ENCODE results near the gene DGUOK.
"Not testable (repeated sequence)": the region's sequence is repeated elsewhere in the genome, so short reads cannot be mapped to it uniquely, and the experiment has no call there.

The DGUOK gene

DNA sequence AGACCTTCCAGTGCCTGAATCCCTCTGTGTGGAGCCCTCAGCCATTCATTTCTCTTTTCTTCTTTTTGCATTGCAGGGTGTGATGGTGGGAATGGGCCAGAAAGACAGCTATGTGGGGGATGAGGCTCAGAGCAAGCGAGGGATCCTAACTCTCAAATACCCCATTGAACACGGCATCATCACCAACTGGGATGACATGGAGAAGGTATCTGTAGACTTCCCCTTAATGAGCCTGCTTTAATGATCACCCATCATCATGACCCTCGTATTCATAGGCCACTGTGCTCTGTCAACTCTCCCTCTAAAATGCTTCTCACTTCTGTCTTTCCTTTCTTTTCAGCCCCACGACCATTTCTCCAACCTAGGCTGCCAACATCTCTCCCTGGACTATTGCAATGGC lies 24.4 kb upstream of the DGUOK start:
- no peak for DNase-seq

DNA sequence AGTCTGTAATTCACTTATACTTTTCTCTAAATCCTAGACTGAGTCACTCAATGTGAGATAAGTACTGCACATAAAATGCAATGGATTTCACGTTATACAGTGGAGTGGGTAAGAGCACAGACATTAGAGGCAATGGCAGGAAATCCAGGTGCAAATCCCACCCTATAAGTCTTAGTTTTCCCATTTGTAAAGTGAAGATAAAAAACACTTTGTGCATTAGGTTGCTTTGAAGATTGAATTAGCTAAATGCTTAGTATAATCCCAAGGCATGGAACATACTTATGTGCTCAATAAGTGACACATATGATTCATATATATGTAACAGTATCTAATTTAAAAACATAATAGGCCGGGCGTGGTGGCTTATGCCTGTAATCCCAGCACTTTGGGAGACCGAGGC lies 23.4 kb upstream of the DGUOK start:
- DNase-seq: no peak

DNA sequence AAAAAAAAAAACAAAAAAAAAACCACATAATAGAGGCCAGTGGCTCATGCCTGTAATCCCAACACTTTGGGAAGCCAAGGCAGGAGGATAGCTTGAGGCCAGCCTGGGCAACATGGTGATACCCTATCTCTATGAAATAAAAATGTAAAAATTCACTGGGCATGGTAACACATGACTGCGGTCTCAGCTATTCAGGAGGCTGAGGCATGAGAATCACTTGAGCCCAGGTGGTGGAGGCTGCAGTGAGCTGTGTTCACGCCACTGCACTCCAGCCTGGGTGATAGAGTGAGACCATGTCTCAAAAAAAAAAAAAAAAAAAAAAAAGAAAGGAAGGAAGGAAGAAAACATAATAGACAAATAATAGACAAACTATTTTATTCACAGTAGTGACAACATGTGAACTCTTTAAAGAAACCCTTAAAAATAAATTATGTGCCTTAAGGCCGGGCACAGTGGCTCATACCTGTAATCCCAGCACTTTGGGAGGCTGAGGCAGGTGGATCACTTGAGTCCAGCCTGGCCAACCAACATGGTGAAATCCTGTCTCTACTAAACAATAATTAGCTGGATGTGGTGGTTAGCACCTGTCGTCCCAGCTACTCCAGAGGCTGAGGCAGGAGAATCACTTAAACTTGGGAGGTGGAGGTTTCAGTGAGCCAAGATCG lies 22.6 kb upstream of the DGUOK start:
- DNase-seq: not testable (repeated sequence)

DNA sequence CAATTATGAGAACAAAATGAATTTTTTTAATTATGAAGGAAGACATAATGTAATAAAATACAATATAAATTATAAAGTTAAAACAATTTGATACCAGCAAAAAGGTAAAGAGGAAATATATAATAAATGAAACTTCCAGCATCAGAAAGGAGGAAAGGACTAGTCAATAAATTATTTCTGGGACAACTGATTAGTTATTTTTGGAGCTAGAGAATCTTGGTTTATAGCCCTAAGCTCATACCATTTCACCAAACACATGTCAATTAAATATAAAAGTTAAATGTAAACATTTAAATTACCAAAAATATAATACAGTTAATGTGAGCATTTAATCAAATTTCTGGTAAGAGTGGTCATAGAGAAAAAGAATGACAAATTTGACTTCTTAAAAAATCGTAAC lies 21.7 kb upstream of the DGUOK start:
- no peak for DNase-seq

DNA sequence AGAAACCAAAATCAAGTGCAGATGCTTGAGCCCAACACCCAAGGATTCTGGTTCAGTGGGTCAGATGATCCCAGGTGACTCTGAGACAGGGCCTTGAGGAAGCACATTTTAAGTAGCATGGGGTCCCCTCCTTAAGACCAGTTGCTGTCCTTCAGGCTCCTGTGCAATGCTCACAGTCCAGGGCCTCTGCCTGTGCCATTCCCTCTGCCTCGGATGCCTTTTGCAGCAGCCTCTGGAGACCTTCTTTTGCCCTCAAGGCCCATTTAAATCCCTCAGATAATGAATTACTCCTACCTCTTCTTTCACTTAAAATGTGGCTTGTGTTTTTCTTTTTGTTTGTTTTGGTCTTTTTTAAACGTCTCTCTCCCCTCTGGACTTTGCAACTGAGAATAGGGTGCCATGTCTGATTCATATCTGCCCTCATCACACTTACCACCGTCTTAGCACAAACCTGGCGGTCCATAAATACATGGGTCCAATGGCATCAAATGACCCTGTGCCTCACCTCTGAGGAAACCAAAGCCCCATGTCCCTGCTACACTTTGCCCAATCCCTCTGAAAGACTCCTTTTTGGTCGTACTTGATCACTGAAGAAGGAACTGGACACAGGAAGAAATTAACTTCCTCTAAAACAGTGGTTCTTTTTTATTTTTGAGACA lies 19.7 kb upstream of the DGUOK start:
- no peak for DNase-seq

DNA sequence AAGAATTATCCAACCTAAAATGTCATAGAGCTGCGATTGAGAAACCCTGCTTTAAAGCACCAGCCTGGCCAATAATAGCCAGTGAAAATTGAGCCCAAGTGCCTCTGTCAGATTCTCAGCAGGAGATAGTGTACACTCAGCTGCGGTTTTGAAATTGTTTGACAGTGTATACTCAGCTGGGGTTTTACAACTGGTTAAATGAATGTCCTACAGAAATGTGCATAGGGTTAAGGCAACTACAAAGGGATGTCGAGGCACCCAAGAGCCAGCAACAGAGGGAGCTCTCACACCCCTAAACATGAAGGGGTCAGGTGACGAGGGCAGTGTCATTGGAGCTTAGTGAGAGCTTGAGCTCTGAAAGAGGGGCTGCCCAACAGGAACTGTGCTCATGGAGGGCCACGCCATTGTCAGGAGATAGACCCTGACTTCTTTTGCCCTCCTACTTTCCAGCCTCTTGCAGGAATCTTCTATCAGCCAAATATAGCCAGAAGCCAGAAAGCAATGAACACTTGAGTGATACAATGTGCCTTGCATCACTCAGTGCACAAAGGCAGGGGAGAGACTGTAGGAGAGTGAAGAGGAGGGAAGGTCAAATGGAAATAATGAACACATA lies 18.7 kb upstream of the DGUOK start:
- peak; percentile 74 for DNase-seq

DNA sequence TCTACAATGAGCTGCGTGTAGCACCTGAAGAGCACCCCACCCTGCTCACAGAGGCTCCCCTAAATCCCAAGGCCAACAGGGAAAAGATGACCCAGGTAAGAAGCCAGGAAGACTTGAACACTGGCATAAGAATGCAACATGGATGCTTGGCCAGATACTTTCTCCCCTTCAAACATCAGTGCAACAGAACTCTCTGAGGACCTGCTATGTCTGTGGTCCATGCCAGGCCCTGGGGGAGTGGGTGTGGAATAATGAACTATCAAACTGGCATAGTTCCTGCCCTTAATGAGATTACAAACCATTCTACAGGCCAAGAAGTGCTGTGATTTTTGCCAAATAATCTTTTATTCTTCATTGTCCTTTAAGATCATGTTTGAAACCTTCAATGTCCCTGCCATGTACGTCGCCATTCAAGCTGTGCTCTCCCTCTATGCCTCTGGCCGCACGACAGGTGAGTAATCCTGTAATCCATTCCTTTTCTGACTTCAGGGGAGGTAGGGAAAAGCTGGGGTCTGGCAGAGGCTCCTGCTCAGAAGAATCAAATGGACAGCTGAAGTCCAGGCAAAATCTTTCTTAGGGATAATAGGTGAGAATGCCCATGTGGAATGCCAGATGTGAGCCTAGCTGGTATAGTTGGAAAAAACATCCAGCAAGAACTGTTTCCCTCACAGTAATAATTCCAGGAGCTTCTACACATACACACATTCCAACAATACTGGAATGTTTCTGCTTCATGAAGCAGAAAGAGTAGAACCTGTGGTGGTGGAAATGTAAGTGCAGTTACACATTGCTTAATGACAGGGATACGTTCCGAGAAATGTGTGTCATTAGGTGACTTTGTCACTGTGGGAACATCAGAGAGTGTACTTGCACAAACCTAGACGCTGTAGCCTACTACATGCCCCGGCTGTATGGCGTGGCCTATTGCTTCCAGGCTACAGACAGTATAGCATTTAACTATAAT lies 17.7 kb upstream of the DGUOK start:
- no peak for DNase-seq

DNA sequence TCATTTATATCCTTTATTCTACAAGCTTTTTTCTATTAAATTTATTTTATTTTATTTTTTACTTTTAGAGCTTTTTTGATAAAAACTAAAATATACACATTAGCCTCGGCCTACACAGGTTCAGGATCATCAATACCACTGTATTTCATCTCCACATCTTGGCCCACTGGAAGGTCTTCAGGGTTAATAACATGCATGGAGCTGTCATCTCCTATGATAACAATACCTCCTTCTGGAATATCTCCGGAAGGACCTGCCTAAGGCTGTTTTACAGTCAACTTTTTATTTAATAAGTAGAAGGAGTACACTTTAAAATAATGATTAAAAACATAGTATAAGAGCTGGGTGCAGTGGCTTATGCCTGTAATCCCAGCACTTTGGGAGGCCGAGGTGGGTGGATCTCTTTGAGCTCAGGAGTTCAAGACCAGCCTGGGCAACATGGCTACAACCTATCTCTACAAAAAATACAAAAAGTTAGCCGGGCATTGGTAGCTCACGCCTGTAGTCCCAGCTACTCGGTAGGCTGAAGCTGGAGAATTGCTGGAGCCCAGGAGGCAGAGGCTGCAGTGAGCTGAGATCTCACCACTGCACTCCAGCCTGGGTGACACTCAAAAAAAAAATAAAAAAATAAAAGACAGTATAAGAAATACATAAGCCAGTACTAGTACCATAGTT lies 15.7 kb upstream of the DGUOK start:
- no peak for DNase-seq

DNA sequence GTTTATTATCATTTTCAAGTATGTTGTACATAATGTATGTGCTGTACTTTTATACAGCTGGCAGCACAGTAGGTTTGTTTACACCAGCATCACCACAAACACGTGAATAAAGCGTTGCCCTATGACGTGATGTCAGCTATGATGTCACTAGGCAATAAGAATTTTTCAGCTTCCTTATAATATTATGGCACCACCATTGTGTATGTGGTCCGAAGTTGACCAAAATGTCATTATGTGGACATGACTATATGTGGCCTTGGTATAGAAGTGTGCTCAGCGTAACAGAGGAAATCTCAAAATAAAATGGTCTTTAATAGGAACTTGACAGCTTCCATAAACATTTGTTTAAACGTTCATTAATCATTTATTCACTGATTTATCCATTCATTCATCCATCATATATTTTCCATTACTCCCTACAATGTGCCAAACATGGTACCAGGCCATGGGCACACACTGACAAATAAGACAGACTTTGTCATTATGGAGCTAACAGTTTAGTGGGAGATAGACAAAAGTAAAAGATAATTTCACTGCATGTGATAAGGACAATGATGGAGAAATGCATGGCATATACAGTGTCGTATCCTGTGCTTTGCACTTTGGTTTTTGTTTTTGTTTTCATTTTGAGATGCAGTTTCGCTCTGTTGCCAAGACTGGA lies 15.0 kb upstream of the DGUOK start:
- no peak for DNase-seq

DNA sequence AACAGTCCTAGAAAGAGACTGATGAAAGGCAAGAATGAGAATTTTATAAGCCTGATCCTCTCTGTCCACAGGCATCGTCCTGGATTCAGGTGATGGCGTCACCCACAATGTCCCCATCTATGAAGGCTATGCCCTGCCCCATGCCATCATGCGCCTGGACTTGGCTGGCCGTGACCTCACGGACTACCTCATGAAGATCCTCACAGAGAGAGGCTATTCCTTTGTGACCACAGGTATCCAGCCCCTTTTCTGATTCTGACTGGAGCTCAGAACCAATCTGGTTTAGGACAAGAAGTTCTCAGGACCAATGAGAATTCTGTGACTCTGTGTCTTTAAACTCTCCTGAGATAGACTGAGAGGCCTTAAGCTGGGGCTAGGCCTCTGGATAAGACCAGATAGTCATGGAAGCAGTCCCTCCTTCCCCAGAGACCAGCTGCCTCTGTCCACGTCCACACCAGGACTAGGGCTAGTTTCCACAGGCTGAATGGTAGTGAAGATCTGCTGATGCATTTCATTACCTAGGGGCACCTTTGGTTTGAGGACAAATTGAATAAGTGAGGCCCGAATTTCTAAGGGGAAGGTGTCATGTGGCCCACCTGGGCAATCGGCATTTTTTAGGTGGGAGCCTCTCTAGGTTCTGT lies 13.1 kb upstream of the DGUOK start:
- no peak for DNase-seq

DNA sequence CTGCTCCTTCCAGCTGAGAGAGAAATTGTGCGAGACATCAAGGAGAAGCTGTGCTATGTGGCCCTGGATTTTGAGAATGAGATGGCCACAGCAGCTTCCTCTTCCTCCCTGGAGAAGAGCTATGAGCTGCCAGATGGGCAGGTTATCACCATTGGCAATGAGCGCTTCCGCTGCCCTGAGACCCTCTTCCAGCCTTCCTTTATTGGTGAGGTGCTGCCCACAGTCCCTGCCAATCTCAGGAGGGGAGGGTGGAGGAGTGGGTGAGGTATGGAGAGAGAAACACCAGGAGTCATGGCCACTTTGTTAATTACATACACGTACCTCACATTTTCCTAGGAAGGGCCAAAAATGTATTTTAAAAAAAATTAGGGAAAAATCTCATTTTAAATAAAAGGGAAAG lies 12.0 kb upstream of the DGUOK start:
- DNase-seq: no peak

DNA sequence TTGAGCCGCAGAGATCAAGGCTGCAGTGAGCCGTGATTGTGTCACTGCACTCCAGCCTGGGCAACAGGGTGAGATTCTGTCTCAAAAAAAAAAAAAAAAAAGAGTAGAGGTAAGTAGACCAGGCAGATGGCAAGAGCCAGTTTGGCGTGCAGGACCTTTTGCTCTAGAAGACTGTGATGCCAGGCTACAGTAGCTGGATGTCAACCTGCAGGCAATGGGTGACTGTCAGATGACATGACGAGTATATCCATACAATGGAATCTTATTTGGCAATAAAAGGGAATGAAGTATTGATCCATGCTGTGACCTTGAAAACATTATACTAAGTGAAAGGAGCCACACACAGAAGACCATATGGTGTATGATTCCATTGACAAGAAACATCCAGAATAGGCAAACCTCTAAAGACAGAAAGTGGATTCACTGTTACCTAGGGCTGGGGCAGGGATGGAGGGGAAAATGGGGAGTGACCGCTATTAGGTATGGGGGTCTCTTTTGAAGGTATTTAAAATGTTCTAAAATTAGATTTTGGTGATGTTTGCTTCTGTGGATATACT lies 11.2 kb upstream of the DGUOK start:
- DNase-seq: no peak

DNA sequence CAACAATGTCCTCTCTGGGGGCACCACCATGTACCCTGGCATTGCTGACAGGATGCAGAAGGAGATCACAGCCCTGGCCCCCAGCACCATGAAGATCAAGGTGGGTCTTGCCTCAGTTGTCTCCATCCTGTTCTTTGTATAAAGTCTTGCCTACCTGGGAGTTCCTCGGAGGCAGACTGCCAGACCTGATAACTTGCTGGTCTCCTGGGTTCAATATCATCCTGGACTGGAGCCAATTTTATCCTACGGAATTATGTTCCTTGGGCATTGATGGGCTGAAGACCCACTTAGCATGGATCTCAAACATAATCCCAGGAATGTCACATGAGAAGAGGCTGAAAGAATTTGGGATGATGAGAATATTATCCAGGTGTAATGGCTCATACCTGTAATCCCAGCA lies 10.0 kb upstream of the DGUOK start:
- DNase-seq: no peak

DNA sequence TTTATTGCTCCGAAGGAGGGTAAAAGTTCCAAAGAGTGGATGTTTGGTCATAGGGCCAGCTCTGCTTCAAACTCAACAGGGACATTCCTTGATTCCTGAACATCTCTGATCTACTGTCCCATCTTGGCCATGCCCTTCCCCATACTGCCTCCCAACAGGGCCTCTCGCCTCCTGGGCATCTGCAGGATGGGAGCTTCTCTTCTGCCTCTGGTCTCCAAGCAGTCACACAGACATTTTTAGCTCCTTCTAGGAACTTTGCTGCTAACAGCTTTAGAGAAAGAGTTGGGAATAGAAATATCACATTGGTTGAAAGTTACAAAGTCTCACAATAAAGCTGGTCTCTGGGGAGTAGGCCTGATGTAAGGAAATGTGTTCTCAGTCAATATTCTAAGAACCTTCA lies 9.4 kb upstream of the DGUOK start:
- no peak for DNase-seq

DNA sequence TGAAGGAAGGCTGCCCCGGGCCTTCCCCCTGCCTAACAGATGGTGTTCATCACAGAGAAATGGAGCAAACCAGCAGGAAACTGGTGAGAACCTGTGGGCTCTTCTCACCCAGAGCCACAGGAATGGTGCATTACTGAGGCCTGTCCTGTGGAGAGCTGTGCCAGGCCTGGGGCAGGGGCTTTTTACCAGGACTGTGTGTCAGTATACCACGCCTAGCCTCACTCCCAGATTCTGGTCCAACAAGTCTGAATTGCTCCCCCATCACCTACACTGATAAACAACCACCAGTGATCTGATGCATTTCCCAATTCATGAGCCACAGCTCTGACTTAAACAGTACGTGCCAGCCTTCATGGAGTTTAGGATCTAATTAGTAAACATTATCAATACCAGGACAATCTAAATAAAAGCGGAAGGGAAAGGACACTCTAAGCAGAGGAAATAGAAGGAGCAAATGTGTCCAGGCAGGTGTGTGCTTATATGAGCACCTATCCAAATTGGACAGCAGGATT lies 8.9 kb upstream of the DGUOK start:
- DNase-seq: no peak

DNA sequence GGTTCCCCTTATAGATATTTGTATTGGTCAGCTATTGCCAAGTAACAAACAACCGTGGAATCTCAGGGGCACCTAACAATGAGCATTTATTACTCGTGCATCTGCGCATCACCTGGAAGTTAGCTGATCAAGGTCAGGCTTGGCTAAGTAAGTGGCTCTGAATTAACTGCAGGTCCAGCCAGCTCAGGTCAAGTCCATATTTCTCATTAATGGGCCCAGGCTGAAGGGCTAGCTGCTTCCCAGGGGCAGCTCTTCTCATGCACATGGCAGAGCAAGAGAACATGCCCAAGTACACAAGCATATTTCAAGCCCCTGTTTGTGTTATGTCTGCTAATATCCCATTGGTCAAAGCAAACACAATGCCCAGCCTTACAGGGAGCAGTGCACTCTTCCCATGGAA lies 7.8 kb upstream of the DGUOK start:
- DNase-seq: no peak

DNA sequence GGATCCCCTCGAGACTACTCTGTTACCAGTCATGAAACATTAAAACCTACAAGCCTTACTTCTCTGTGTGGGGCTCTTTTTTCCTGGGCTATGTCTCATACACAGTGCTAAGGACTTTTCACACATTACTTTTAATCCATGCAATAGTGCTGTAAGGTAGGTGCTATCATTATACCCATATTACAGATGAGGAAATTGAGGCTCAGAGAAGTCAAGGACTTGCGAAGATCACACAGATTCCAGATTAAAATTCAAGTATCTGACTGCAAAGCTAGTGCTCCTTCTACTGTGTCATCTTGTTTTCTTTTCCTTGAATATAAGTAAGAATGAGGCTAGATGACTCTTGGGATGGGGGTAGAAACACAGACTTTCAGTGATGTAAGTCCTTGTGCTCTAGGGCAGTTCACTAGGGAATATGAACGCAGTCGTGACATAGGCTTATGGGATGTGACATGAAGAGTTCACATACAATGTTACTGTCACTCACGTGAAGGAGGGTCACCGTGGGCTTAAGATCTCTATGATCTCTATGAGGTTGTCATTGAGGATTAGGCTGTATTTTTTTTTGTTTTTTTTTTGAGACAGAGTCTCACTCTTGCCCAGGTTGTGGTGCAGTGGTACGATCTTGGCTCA lies 7.0 kb upstream of the DGUOK start:
- no peak for DNase-seq

DNA sequence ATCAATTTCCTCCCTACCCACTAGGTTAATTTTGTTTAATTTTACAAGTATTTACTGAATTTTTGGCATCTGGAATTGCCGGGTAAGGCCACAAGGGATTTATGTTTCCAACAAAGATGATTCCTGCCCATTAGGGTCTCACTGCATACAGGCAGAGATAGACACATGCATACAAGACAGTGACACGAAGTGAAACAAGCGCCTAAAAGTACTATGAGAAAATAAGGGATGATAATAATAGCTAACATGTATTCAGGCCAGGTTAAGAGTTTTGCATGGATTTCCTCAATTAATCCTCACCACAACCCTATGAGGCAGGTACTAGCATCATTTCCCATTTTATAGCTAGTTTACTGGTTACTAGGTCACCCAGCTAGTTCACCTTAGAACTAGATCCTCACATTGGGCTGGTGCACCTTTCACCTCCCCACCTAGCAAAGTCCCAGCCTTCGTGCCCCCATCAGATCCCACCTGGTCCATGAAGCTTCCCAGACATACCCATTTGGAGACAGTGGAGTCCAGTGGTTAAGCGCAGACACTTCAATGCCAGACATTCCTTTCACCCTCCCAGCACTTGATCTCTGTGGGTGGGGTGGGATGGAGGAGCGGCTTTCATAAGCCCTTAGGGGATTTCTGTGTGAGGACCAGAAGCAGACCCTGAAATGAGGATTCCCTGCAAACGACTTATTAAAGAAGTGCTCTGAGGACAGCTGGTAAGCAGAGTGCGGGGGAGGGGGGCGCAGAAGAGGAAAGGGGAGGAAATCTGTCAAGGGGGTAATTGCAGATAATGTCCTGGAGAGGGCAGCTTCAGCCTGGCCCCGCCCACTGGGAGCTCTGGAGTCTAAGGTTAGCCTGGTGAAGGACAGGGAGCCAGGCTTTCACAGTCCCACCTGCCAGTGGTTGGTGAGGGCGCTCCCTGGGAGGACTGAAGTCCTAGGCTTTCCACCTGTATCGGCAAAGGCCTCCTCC lies 5.8 kb upstream of the DGUOK start:
- peak; percentile 4 for DNase-seq

DNA sequence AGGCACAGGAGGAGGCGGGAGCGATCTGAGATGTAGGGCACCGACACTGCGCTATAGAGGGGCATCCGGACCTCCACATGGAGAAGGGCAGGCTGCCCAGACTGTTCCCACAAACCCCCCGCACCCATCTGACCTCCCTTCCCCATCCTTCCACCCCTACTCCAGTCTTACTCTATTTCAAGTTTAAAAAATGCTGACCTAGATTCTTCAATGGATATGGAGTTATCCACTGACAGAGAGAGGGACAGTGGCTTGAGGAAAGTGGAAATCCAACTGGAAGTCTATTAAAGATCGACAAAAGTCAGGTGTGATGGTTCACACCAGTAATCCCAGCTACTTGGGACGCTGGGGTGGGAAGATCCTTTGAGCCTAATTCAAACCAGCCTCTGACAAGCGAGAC lies 5.1 kb upstream of the DGUOK start:
- DNase-seq: no peak
